Subcutaneous adipose tissue (tissue), 4 donors: Measurements from ENCODE around the gene SFI1. TPM values are rescaled to one million over a fixed set of nuclear protein-coding genes. Genes with fewer than 3 reads are reported as not detected.

Source experiments
- total RNA-seq, 4 donors: library from RNA; depleted of rRNA; stranded (reverse); fragments of >200 nt; gene quantifications; one replicate each; pipeline ENCODE4 v1.1.0, GENCODE V29; 2016
- TF ChIP-seq, protein P1 (sequence below): fragments of 450-650 bp; IDR thresholded peaks from one replicate; pipeline ENCODE4 v1.5.1; 2016; ENCODE audit warnings: low read depth, mild to moderate bottlenecking, control low read depth, antibody characterized with exemption, moderate library complexity

Gene SFI1
- total RNA-seq, 4 donors from 2014 or later = 7.8 to 28.3 (median 23.2) TPM

- TF ChIP-seq, protein P1, sequence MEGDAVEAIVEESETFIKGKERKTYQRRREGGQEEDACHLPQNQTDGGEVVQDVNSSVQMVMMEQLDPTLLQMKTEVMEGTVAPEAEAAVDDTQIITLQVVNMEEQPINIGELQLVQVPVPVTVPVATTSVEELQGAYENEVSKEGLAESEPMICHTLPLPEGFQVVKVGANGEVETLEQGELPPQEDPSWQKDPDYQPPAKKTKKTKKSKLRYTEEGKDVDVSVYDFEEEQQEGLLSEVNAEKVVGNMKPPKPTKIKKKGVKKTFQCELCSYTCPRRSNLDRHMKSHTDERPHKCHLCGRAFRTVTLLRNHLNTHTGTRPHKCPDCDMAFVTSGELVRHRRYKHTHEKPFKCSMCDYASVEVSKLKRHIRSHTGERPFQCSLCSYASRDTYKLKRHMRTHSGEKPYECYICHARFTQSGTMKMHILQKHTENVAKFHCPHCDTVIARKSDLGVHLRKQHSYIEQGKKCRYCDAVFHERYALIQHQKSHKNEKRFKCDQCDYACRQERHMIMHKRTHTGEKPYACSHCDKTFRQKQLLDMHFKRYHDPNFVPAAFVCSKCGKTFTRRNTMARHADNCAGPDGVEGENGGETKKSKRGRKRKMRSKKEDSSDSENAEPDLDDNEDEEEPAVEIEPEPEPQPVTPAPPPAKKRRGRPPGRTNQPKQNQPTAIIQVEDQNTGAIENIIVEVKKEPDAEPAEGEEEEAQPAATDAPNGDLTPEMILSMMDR = no peak
These were observed 155.3 kb downstream of the SFI1 start for GRCh38 chr22:31651664-31652063.

DNA sequence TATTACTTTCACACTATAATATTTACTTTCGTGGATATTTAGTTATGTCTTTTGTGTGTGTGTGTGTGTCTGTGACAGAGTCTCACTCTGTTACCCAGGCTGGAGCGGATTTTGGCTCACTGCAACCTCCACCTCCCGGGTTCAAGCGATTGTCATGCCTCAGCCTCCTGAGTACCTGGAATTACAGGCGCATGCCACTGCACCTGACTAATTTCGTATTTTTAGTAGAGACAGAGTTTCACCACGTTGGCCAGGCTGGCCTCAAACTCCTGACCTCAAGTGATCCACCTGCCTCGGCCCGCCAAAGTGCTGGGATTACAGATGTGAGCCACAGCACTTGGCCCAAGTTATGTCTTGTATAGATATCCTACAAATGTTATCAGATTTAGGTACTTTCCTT lies 155.8 kb downstream of the SFI1 start:
- TF ChIP-seq, protein P1 = no peak

DNA sequence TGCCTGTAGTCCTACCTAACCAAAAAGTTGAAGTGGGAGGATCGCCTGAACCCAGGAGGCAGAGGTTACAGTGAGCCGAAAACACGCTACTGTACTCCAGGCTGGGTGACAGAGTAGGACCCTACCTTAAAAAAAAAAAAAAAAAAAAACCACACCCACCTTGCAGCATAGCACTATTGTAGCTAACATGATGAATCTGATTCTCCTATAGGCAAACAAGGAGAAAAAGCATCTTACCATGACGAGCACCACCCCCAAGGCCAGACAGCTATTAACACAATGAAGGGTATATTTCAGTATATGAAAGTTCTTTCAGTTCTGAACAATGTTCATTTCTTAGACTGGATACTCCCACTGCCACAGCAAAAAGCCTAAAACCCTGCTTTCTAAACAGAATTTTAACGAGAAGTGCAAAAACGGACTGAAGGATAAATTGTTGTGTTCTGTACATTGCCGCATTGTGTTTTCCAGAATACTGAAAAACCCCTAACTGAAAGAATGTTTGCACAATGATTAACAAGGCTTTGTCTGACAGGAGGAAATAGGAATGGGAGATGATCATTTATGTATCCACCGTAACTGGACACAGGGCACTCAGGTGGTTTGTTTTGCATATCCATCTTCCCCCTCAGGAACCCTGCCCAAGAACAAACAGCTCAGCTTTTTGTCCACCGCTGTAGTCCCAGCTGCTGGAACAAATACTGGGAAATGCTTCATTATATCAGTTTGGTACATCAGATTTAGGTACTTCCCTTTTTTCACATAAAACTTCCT lies 156.8 kb downstream of the SFI1 start:
- TF ChIP-seq, protein P1 = no peak

DNA sequence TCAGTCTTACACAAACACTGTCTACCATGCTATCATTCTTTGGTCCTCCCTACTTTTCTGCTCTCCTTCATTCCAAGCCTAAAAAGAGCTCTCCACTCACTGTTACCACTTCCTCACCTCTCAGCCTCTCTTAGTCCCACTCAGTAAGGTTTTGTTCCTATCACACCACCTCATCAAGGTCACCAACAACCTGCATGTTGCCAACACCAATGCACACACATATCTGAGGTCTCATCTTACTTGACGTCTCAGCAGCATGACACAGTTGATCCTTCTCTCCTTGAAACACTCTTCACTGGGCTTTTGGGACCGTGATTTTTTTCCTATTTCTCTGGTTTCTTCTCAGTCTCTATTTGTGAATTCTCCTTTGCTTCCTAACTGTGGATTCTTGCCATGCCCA lies 157.6 kb downstream of the SFI1 start:
- TF ChIP-seq, protein P1 = no peak

- TF ChIP-seq, protein P1 = no peak
These were observed 158.1 kb downstream of the SFI1 start for GRCh38 chr22:31654408-31654807.

DNA sequence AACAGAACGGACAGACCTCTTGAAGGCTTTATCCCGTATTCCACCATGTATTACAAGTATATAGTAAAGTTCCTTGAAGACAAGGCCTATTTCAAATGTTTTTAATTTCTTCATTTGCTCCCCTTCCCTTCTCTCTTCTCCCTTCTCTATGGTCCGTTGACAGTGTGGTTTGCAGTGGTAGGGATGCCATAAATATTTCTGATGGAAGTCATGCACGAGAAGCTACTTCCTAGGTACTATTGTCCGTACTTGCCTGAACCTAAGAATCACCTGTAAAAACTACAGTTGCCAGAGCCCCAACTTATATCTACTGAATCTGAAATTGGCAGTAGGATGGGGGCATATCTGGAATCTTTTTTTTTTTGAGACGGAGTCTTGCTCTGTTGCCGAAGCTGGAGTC lies 162.9 kb downstream of the SFI1 start:
- TF ChIP-seq, protein P1 = no peak

GRCh38 chr22:31661851-31662667 lies 165.7 kb downstream of the SFI1 start, which contains the start of gene PISD:
TSS of gene PISD (minus strand) at chr22:31662215. CDS start at chr22:31662208, 7 bp downstream.
- TF ChIP-seq, protein P1 = no peak
